Heart right ventricle (tissue), 16 donors: ENCODE measurements around the gene POP7. TPM values are rescaled to one million over a fixed set of nuclear protein-coding genes. Genes with fewer than 3 reads are reported as not detected.
"Not testable (repeated sequence)": the region's sequence is repeated elsewhere in the genome, so short reads cannot be mapped to it uniquely, and the experiment has no call there.

Experiments
- ATAC-seq, 8 donors: fragments of 200-7000 bp; cut with Tn5 transposase; one replicate each; pipeline ENCODE4 v1.9.1; 2020; ENCODE audit warnings: mild to moderate bottlenecking in 8 of 8, moderate library complexity in 8 of 8, moderate number of reproducible peaks in 1 of 8
- DNase-seq, 2 donors: peaks; one replicate each; pipeline ENCODE4 v3.0.0-alpha.2; 2020
- H3K27ac ChIP-seq, 10 donors: fragments of 200-600 bp; sonication (generic) in 2 of 10; one replicate each; pipeline versions ENCODE4 v1.5.0 to v1.8.0; 2020 to 2022; ENCODE audit warnings: mild to moderate bottlenecking in 3 of 10
- H3K27me3 ChIP-seq, 7 donors: fragments of 200-600 bp; one replicate each; pipeline ENCODE4 v1.8.0; 2021 to 2022; ENCODE audit warnings: mild to moderate bottlenecking in 2 of 7
- H3K36me3 ChIP-seq, 9 donors: fragments of 200-600 bp; sonication (generic) in 1 of 9; one replicate each; pipeline versions ENCODE4 v1.5.0 to v1.8.0; 2020 to 2022; ENCODE audit warnings: mild to moderate bottlenecking in 2 of 9
- H3K4me1 ChIP-seq, 9 donors: fragments of 200-600 bp; sonication (generic) in 1 of 9; one replicate each; pipeline versions ENCODE4 v1.5.0 to v1.8.0; 2020 to 2022; ENCODE audit warnings: mild to moderate bottlenecking in 4 of 9
- H3K4me3 ChIP-seq, 10 donors: fragments of 200-600 bp; sonication (generic) in 2 of 10; one replicate each; pipeline versions ENCODE4 v1.5.0 to v1.8.0; 2020 to 2022; ENCODE audit warnings: mild to moderate bottlenecking in 7 of 10, moderate library complexity in 2 of 10
- H3K9me3 ChIP-seq, 11 donors: fragments of 200-600 bp in 10 of 11; sonication (generic) in 2 of 11; one replicate each; pipeline versions ENCODE4 v1.5.0 to v1.8.0; 2013 to 2022; ENCODE audit warnings: mild to moderate bottlenecking in 2 of 11, control low read depth in 1 of 11, moderate library complexity in 1 of 11
- WGBS, 2 donors: extraction: QIAGEN DNeasy Blood & Tissue Kit; methylation state at CpG; one replicate each; pipeline ENCODE4 v1.1.7; 2013; ENCODE audit warnings: inconsistent platforms in 1 of 2; 5-methylcytosine and 5-hydroxymethylcytosine counted together
- intact Hi-C, 10 donors: fragments of 100-400 bp; cut with DNase I; formaldehyde crosslinking; loops; one replicate each; pipeline versions ENCODE4 v1.11.1 to v1.14.2; 2022
- polyA plus RNA-seq, 2 donors: library from polyadenylated mRNA; stranded (reverse); fragments of 200-250 nt; gene quantifications; one replicate each; pipeline ENCODE4 v1.2.3, GENCODE V29; 2013
- total RNA-seq, 10 donors: library from RNA; stranded (reverse); fragmentation: NEBNext Ultra II Directional in 3 of 10; extraction: Animal tissue kit (Norgen Biotek cat#: 25700) in 3 of 10; gene quantifications; one replicate each; pipeline versions ENCODE4 v1.2.1 to v1.2.4, GENCODE V29; 2021 to 2023
- TF ChIP-seq, protein P1 (sequence below), 9 donors: fragments of 200-600 bp; sonication (generic) in 2 of 9; IDR thresholded peaks; one replicate each; pipeline versions ENCODE4 v1.5.0 to v1.8.0; 2021 to 2022; ENCODE audit warnings: antibody characterized with exemption in 9 of 9, mild to moderate bottlenecking in 5 of 9, moderate library complexity in 1 of 9
- donor health status: Arrhythmogenic right ventricular cardiomyopathy.
- donor health status: ischemic (EF 13 %, LVEDD 7.1; RV severe dilation, severe dysfunction).
- donor health status: healthy with polysubstance abuse.
- donor health status: DM: no; HTN: yes; CAD: no.
- donor health status: DM: no; HTN: no; CAD: no.
- donor health status: ischemic (EF 25% LVEDD 6.9; RV normal size, moderate dysfunction).
- donor health status: ischemic (EF 25% LVEDD 5.7; RV mildly dilated, moderate dysfunction).
- donor health status: healthy.
- donor health status: DM: yes; HTN: yes; CAD: no.
- donor health status: Ischemic cardiomyopathy.
- donor health status: ischemic (EF 35%, LVEDD 5.7; RV mildly dilated, moderate dysfunction).
- donor health status: nonischemic (EF 11% LVEDD 7.7; RV severe dilation, severe dysfunction).
- donor health status: DM: yes; HTN: yes; CAD: no.
- donor health status: PGD.
- donor health status: ischemic (EF 29% LVEDD 5.4; RV normal size, mild dysfunction).
- donor health status: nonischemic (EF 23%, LVEDD 6.1; RV moderate dilation, normal function).

POP7 gene
- total and polyA plus RNA-seq, 12 donors: 23.2 to 71.5 (median 25.7) TPM

DNA sequence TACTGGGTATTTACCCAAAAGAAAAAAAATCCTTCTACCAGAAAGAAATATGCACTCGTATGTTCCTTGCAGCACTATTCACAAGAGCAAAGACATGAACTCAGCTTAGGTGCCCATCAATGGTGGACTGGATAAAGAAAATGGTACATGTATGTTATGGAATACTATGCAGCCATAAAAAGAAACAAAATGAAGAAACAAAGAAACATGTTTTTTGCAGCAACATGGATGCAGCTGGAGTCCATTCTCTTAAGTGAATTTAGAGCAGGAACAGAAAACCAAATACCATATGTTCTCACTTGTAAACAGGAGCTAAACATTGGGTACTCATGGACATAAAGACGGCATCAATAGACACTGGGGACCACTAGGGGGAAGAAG, 37.9 kb upstream of the POP7 start:
- Histone ChIP-seq H3K27ac (no peak overlapping the region), H3K27me3 (peaks cover 0 to 6% (median 0%) of the 10 kb centered on the region in 7 donors), H3K36me3 (no peaks in the 10 kb centered on the region), H3K9me3 (no peaks in the 10 kb centered on the region), H3K4me1 (peaks cover 0 to 5% (median 0%) of the 10 kb centered on the region in 9 donors), H3K4me3 (no peak overlapping the region)
- ATAC-seq (no peak), DNase-seq (no peak)
- intact Hi-C loops: loop anchor here in 2 of 10 donors (2.0 to 5.0 kb wide), 2 partner anchors 36 to 67 kb away; no protein-coding TSS in a partner anchor
- 92 to 93% methylated on average over 2 of the region's 2 CpGs for WGBS, 2 donors
- TF ChIP-seq, protein P1, sequence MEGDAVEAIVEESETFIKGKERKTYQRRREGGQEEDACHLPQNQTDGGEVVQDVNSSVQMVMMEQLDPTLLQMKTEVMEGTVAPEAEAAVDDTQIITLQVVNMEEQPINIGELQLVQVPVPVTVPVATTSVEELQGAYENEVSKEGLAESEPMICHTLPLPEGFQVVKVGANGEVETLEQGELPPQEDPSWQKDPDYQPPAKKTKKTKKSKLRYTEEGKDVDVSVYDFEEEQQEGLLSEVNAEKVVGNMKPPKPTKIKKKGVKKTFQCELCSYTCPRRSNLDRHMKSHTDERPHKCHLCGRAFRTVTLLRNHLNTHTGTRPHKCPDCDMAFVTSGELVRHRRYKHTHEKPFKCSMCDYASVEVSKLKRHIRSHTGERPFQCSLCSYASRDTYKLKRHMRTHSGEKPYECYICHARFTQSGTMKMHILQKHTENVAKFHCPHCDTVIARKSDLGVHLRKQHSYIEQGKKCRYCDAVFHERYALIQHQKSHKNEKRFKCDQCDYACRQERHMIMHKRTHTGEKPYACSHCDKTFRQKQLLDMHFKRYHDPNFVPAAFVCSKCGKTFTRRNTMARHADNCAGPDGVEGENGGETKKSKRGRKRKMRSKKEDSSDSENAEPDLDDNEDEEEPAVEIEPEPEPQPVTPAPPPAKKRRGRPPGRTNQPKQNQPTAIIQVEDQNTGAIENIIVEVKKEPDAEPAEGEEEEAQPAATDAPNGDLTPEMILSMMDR (IDR thresholded peaks at IDR 0.05): no peak

- H3K27ac ChIP-seq, DNase-seq, H3K9me3 ChIP-seq, ATAC-seq, H3K4me3 ChIP-seq, H3K4me1 ChIP-seq, H3K27me3 ChIP-seq, H3K36me3 ChIP-seq: not testable (repeated sequence)
- intact Hi-C loops: loop anchor here in 2 of 10 donors (2.0 to 5.0 kb wide), 2 partner anchors 37 to 68 kb away; no protein-coding TSS in a partner anchor
- WGBS, 2 donors: 95 to 98% methylated on average over 12 of the region's 12 CpGs
These were observed 36.8 kb upstream of the POP7 start for GRCh38 chr7:100669106-100669505.

DNA sequence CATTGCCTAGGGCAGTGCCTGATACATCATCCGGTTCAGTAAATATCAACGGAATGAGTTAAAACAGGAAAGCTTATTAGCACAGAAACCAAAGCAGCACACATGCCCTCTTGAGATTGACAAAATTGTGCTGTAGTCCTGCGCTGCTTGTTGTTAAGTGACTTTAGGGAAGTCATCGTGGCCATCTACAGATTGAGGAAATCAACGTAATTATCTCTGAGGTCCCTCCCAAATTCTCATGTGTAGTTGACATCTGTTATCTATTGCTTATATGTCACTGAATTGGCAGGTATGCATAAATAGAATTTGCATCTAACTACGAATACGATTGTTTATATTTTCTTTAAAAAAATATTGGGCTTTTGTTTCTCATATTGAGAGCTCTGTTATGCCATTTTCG, 35.8 kb upstream of the POP7 start:
- no peaks in the 10 kb centered on the region for H3K36me3 ChIP-seq
- 73 to 75% methylated on average over 8 of the region's 8 CpGs for WGBS, 2 donors
- ATAC-seq (no peak), DNase-seq (no peak)
- H3K9me3 ChIP-seq: no peaks in the 10 kb centered on the region
- no peak overlapping the region for H3K27ac ChIP-seq
- peaks cover 0 to 6% (median 3%) of the 10 kb centered on the region in 9 donors for H3K4me1 ChIP-seq
- intact Hi-C loops: loop anchor here in 3 of 10 donors (5.0 to 10.0 kb wide), 4 partner anchors 43 to 195 kb away; partner anchors contain the start of genes MOSPD3 (in 1 of the 3) and TSC22D4 (in 1 of the 3)
- TF ChIP-seq, protein P1 (IDR thresholded peaks at IDR 0.05): no peak
- H3K4me3 ChIP-seq: no peak overlapping the region
- H3K27me3 ChIP-seq: peaks cover 0 to 3% (median 0%) of the 10 kb centered on the region in 7 donors

DNA sequence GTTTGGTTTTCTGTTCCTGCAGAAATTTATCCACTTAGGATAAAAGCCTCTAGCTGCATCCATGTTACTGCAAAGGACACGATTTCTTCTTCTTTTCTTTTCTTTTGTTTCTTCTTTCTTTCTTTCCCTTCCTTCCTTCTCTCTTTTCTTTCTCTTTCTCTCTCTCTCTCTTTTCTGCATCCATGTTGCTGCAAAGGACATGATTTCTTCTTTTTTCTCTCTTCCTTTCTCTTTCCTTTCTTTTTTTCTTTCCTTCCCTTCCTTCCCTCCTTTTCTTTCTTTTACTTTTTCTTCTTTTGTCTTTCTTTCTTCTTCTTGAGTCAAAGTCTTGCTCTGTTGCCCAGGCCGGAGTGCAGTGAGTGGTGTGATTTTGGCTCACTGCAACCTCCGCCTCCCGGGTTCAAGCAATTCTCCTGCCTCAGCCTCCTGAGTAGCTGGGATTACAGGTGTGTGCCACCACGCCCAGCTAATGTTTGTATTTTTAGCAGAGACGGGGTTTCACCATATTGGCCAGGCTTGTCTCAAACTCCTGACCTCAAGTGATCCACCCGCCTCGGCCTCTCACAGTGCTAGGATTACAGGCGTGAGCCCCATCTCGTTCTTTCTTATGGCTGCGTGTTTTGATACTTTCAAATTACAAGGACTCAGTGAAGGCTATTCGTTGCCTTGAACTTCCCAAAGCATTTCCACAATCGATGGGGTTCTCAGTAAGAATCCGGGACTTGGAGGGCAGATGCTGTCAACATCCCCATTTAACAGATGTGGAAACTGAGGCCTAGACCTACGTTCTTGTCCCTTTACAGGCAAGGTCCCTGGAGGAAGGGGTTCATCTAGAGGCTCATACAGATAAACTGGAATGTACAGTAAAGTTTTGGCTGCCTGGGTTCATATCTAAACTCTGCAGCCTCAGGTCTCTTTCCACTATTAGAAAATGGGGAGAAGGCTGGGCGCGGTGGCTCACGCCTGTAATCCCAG, 34.3 kb upstream of the POP7 start:
- DNase-seq (no peak), ATAC-seq (no peak)
- no peak overlapping the region for H3K27ac ChIP-seq
- TF ChIP-seq, protein P1 (IDR thresholded peaks at IDR 0.05): no peak
- H3K27me3 ChIP-seq: no peaks in the 10 kb centered on the region
- 92% methylated on average over 18 of the region's 18 CpGs for WGBS, 2 donors
- peaks cover 0 to 5% (median 2%) of the 10 kb centered on the region in 9 donors for H3K36me3 ChIP-seq
- no peak overlapping the region for H3K4me3 ChIP-seq
- H3K9me3 ChIP-seq: no peaks in the 10 kb centered on the region
- peaks cover 0 to 20% (median 14%) of the 10 kb centered on the region in 9 donors for H3K4me1 ChIP-seq
- intact Hi-C loops: loop anchor here in 4 of 10 donors (2.0 to 10.0 kb wide), 5 partner anchors 44 to 197 kb away; partner anchors contain the start of genes MOSPD3 (in 2 of the 4) and TSC22D4 (in 1 of the 4)
